Left forelimb (tissue), 1 donor: Measurements from ENCODE around the gene ETFDH.
"Not testable (repeated sequence)": the region's sequence is repeated elsewhere in the genome, so short reads cannot be mapped to it uniquely, and the experiment has no call there.

Experiments
- DNase-seq: peaks from one replicate; pipeline ENCODE4 v3.0.0-alpha.2; 2018; ENCODE audit warnings: low spot score

ETFDH gene

GRCh38 chr4:158754385-158755180, 82.5 kb downstream of the ETFDH start:
- DNase-seq = no peak

- not testable (repeated sequence) for DNase-seq
Measured at GRCh38 chr4:158755819-158756218, 83.7 kb downstream of the ETFDH start.

- DNase-seq = no peak
Measured at GRCh38 chr4:158756588-158756987, 84.5 kb downstream of the ETFDH start.

- DNase-seq = no peak
Measured at GRCh38 chr4:158758142-158758541, 86.0 kb downstream of the ETFDH start.

- DNase-seq = no peak
Measured at GRCh38 chr4:158758703-158759102, 86.6 kb downstream of the ETFDH start.
